RWPE1 (cell line): Measurements from ENCODE around the gene LDAF1.
"Not testable (repeated sequence)": the region's sequence is repeated elsewhere in the genome, so short reads cannot be mapped to it uniquely, and the experiment has no call there.

ENCODE experiments used
- CTCF ChIA-PET: fragments of 350-600 bp; sonication (Branson Sonifier 250); formaldehyde crosslinking; extraction: SDS; loops from one replicate; lab custom pipeline; 2021; lab: Yijun Ruan, JAX
- POLR2A ChIA-PET: fragments of 400-600 bp; formaldehyde crosslinking; extraction: SDS; loops from one replicate; lab custom pipeline; 2020; ENCODE audit warnings: antibody characterized with exemption; ENCODE audit not compliant: low non-redundant PET; lab: Yijun Ruan, JAX
- DNase-seq: peaks from one replicate; pipeline ENCODE4 v3.0.0; 2012; ENCODE audit warnings: low spot score
- H3K27ac ChIP-seq: fragments of 450-650 bp; 2 replicates; pipeline ENCODE4 v1.5.1; 2017
- CTCF ChIP-seq: fragments of 450-650 bp; conservative IDR thresholded peaks from 2 replicates; pipeline ENCODE4 v1.5.1; 2017; ENCODE audit warnings: low read depth, mild to moderate bottlenecking

LDAF1 gene

GRCh38 chr16:21158208-21159110, at the start of gene LDAF1:
LDAF1 (plus strand) TSS chr16:21158674; CDS start chr16:21161183, 2,509 bp downstream.
- CTCF ChIA-PET: interaction anchor here (0.6 to 3.4 kb wide), 2 partner anchors 119 to 142 kb away, joined by 3 to 32 read pairs; no protein-coding TSS in a partner anchor
- no peak for TF ChIP-seq CTCF
- peak; percentile 81 for DNase-seq
- POLR2A ChIA-PET: interaction anchor here (0.9 kb wide), 1 partner anchor 142 kb away, joined by 7 read pairs; no protein-coding TSS in a partner anchor
- H3K27ac ChIP-seq: peak within 1 kb of the TSS; percentile 89

DNA sequence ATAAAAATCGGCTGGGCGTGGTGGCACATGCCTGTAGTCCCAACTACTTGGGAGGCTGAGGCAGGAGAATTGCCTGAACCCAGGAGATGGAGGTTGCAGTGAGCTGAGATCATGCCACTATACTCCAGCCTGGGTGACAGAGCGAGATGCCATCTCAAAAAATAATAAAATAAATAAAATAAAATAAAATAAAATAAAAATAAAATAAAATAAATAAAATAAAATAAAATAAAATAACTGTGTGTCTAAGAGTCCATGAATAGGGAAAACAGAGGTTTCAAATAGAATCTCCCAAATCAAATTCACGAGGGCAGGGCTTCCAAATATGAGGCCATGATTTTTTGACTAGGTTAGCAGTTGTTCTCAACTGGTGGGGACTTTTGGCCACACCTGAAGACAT, 42.9 kb upstream of the LDAF1 start:
- H3K27ac ChIP-seq, DNase-seq, POLR2A ChIA-PET, CTCF ChIA-PET: not testable (repeated sequence)

GRCh38 chr16:21116148-21116693, 42.3 kb upstream of the LDAF1 start:
- POLR2A ChIA-PET: no interaction called here
- no peak for TF ChIP-seq CTCF
- CTCF ChIA-PET: no interaction called here
- DNase-seq: no peak
- H3K27ac ChIP-seq: no peak overlapping the region

DNA sequence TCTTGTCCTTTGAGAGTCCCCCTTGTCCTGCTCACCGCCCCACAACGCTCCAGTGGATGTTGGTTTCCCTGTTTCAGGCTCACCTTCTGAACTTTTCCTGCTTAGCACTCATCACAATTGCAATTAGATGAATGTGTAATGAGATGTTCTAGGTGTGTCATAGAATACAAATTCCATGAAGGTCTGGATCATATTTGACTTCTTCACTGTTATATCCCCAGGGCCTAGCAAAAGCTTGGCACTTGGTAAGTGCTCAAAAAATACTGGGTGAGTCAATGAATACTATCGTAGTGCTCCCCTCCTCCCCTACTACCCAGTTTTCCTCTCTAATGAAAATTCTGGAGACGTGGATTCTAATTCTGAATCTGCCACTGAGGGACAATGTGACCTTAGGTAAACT, 40.9 kb upstream of the LDAF1 start:
- DNase-seq: no peak
- H3K27ac ChIP-seq: no peak overlapping the region
- CTCF ChIA-PET: no interaction called here
- POLR2A ChIA-PET: no interaction called here
- no peak for TF ChIP-seq CTCF

DNA sequence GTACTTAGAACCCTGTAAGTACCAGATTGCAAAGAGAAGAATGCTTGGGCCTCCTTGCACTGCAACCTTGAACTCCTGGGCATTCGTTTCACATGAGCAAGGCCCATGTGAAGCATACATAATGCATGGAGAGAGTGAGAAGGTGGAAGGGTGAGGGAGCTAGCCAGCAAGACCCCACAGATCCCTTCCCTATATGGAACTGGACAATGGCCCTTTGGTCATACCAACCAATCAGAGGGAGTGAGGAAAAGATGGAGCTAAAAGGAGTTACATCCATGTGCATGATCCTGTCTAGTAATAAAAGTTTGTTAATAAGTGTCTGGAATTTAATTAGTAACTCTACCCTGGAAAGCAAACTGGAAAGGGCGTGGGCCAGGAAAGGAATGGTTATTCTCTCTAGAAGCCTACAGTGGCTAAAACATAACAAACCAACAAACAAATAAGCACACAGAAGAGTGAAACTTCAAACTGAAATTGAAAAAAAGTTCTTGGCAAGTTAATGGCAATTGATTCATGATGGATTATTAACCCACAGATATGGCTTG, 37.4 kb upstream of the LDAF1 start:
- no peak overlapping the region for H3K27ac ChIP-seq
- TF ChIP-seq CTCF: no peak
- ChIA-PET CTCF (interaction anchor here (0.6 kb wide), 1 partner anchor 158 kb away, joined by 4 read pairs; no protein-coding TSS in a partner anchor), POLR2A (no interaction called here)
- DNase-seq: no peak

DNA sequence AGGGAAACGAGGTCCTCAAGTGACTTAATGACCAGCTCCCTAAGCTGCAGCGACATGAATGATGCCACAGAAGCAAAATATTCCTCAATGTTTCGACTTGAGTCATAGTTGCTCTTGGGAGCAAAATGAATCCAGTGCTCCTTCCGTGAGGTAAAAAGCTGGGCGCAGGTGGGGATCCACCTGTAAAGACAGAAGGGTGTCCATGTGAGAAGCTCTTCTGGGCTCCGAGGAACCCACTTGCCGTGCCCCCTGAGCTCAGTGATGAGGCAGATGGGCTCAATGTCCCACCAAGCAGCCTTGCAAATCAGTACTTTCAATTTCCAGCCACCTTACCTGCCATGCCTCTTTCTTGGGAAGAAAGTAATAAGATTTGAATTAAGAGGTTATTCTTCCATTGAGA, 33.3 kb upstream of the LDAF1 start:
- CTCF ChIA-PET: no interaction called here
- TF ChIP-seq CTCF: no peak
- POLR2A ChIA-PET: no interaction called here
- H3K27ac ChIP-seq: no peak overlapping the region
- DNase-seq: no peak
